OCI-LY3 (cell line): ENCODE results near the gene TBC1D8.

Source experiments
- EZH2phosphoT487 ChIP-seq: fragments of 200-600 bp; shearing (Covaris generic); IDR thresholded peaks from 2 replicates; pipeline ENCODE4 v1.6.1; 2018; ENCODE audit warnings: antibody characterized with exemption, mixed run types, low read depth
- TF ChIP-seq, protein P1 (sequence below): fragments of 200-600, 300-600 bp; sonication (generic); IDR thresholded peaks from 2 replicates; pipeline ENCODE4 v1.5.1; 2014; ENCODE audit warnings: antibody characterized with exemption, low read length, low read depth

DNA sequence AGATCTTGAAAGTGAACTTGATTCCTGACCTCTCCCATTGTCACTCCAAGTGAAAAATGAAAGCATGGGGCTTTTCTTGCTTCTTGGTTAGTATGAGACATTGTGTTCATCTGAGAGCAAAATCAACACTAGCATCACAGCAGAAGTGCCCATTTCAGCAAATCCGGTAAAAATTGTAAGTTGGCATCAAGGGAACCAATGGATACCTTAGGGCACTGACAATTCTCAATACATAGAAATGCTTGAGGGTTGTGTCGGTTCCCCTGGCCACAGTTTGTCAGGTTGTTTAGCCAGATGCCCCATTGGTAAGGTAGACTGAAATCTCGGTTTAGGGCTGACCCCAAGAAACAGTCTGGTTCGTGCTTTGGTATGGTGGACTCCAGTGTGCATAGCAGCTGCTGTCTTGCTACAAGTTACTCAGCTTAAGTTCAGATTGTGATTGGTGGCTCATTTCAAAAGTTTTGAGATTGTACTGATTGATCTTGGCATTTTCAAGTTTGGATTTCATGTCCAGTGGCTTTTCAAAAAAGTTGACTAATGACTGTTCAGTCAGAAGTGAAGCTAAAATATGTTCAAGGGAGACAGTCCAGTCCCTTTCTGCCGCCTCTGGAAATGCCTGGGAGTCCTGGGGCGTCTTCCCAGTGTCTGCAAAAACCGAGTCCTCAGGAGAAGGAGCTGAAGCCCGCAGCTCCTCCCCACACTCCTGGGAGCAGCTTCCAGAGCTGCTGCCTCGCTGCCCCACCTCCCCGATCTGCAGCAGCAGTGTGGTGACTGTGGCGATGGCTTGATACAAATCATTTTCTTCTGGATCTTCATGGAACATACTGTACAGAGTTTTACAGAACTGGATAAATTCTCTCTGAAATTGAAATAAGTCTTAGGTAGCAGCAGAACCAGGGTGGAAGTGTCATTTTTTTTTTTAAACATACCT, 143.5 kb downstream of the TBC1D8 start:
- TF ChIP-seq, protein P1, sequence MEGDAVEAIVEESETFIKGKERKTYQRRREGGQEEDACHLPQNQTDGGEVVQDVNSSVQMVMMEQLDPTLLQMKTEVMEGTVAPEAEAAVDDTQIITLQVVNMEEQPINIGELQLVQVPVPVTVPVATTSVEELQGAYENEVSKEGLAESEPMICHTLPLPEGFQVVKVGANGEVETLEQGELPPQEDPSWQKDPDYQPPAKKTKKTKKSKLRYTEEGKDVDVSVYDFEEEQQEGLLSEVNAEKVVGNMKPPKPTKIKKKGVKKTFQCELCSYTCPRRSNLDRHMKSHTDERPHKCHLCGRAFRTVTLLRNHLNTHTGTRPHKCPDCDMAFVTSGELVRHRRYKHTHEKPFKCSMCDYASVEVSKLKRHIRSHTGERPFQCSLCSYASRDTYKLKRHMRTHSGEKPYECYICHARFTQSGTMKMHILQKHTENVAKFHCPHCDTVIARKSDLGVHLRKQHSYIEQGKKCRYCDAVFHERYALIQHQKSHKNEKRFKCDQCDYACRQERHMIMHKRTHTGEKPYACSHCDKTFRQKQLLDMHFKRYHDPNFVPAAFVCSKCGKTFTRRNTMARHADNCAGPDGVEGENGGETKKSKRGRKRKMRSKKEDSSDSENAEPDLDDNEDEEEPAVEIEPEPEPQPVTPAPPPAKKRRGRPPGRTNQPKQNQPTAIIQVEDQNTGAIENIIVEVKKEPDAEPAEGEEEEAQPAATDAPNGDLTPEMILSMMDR = no peak
- no peak for TF ChIP-seq EZH2phosphoT487
